ENCODE measurements around the gene ARHGAP30.

DNA sequence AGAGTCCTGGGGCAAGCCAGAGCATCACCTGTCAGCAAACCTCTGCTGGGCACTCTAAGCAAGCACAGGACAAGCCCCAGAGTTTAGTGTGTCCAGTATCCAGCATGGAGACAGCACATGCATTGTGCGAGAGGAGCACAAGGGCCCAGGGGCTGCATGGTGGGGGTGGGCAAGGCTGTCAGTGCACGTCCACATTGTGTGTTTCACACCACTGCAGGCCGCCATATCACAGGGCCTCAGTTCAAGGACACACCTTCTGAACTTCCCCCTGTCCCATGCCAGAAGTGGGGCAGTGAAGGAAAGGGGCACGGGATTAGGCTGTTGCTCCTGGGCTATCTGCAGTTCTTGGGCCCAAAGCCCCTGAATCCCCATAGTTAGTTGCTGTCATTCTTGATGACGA lies 30.1 kb downstream of the ARHGAP30 start:
- no peak for TF ChIP-seq EZH2 (IDR thresholded peaks at IDR 0.05; ENCODE audit: insufficient read depth, poor library complexity, severe bottlenecking)
- no peak for TF ChIP-seq EZH2phosphoT487 (IDR thresholded peaks at IDR 0.05; ENCODE audit: insufficient read depth, low read depth)
